ENCODE measurements around the gene HOXD8. TPM values are rescaled to one million over a fixed set of nuclear protein-coding genes. Genes with fewer than 3 reads are reported as not detected.

Gene HOXD8
- total RNA-seq, 1 experiment from 2014 or later: 1.9 TPM

GRCh38 chr2:176099728-176100546 is 29.6 kb upstream of the HOXD8 start, which contains the start of gene HOXD12:
HOXD12 (plus strand) TSS chr2:176099795; CDS start chr2:176099802, 7 bp downstream.
- no peak within 1 kb of the TSS for H3K4me3 ChIP-seq (ENCODE audit: low read length)
- no peak within 1 kb of the TSS for H2AFZ ChIP-seq (ENCODE audit: low read length)
- no peaks in the 10 kb centered on the region for H3K27me3 ChIP-seq (ENCODE audit: low read length)
- no peaks in the 10 kb centered on the region for H3K79me2 ChIP-seq (ENCODE audit: low read length)
- peaks cover 10% of the 10 kb centered on the region for H3K4me1 ChIP-seq (ENCODE audit: insufficient read depth, low read length)
- intact Hi-C loops (cut with micrococcal nuclease): loop anchor here (10.0 kb wide), 1 partner anchor 1065 kb away; no protein-coding TSS in a partner anchor
- TF ChIP-seq, protein P1, sequence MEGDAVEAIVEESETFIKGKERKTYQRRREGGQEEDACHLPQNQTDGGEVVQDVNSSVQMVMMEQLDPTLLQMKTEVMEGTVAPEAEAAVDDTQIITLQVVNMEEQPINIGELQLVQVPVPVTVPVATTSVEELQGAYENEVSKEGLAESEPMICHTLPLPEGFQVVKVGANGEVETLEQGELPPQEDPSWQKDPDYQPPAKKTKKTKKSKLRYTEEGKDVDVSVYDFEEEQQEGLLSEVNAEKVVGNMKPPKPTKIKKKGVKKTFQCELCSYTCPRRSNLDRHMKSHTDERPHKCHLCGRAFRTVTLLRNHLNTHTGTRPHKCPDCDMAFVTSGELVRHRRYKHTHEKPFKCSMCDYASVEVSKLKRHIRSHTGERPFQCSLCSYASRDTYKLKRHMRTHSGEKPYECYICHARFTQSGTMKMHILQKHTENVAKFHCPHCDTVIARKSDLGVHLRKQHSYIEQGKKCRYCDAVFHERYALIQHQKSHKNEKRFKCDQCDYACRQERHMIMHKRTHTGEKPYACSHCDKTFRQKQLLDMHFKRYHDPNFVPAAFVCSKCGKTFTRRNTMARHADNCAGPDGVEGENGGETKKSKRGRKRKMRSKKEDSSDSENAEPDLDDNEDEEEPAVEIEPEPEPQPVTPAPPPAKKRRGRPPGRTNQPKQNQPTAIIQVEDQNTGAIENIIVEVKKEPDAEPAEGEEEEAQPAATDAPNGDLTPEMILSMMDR (conservative IDR thresholded peaks at IDR 0.05; ENCODE audit: low read depth, low read length): no peak
- no peak for TF ChIP-seq EZH2 (IDR thresholded peaks at IDR 0.05; ENCODE audit: low read length, unreplicated experiment)
- TF ChIP-seq EZH2phosphoT487 (IDR thresholded peaks at IDR 0.05; ENCODE audit: borderline replicate concordance, low read length): no peak
- H3K4me2 ChIP-seq (ENCODE audit: low read length): no peak within 1 kb of the TSS
- no peak within 1 kb of the TSS for H3K27ac ChIP-seq (ENCODE audit: low read length)
- no peaks in the 10 kb centered on the region for H3F3A ChIP-seq (ENCODE audit: low read length, unreplicated experiment)
- ATAC-seq (no peak), DNase-seq (no peak)
- ChIA-PET CTCF (no interaction called here), POLR2A (ENCODE audit: unreplicated experiment) (no interaction called here)
- H4K20me1 ChIP-seq (ENCODE audit: low read length): no peaks in the 10 kb centered on the region
- H3K36me3 ChIP-seq (ENCODE audit: low read depth, low read length): no peaks in the 10 kb centered on the region
- no peaks in the 10 kb centered on the region for H3K9me3 ChIP-seq (ENCODE audit: low read length)
- BruUV-seq (replicated peaks): no TSS peak
- no peak within 1 kb of the TSS for H3K9ac ChIP-seq (ENCODE audit: low read length)
- no peaks in the 10 kb centered on the region for H3K9me2 ChIP-seq (replicated peaks; ENCODE audit: low read length)

DNA sequence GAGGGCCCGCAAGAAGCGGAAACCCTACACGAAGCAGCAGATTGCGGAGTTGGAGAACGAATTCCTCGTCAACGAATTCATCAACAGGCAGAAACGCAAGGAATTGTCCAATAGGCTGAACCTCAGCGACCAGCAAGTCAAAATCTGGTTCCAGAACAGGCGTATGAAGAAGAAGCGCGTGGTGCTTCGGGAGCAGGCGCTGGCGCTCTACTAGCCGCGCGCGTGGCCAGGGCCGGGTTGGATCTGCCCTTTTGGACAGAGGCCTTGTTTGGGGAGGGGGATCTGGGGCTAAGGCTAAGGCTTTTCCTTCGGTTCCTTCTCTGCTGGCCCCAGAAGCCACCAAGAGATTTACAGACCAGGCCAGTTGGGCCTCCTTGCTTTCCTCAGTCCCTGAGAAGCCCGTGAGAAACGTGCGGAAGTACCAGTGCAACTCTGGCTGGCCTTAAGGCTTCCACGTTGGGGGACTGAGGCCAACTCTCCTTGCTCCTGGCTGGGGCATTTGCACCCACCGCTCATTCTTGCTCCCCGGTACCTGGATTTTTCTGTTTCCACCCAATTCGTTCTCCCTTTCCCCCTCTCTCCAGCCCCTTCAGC is 28.9 kb upstream of the HOXD8 start:
- H3K4me1 ChIP-seq (ENCODE audit: insufficient read depth, low read length): peaks cover 10% of the 10 kb centered on the region
- no peaks in the 10 kb centered on the region for H3F3A ChIP-seq (ENCODE audit: low read length, unreplicated experiment)
- no peak for TF ChIP-seq EZH2phosphoT487 (IDR thresholded peaks at IDR 0.05; ENCODE audit: borderline replicate concordance, low read length)
- TF ChIP-seq EZH2 (IDR thresholded peaks at IDR 0.05; ENCODE audit: low read length, unreplicated experiment): no peak
- TF ChIP-seq, protein P1 (conservative IDR thresholded peaks at IDR 0.05; ENCODE audit: low read depth, low read length): no peak
- BruUV-seq (replicated peaks): no TSS peak
- H2AFZ ChIP-seq (ENCODE audit: low read length): no peak overlapping the region
- no peak overlapping the region for H3K9ac ChIP-seq (ENCODE audit: low read length)
- no peak overlapping the region for H3K4me3 ChIP-seq (ENCODE audit: low read length)
- ChIA-PET CTCF (no interaction called here), POLR2A (ENCODE audit: unreplicated experiment) (no interaction called here)
- no peaks in the 10 kb centered on the region for H3K79me2 ChIP-seq (ENCODE audit: low read length)
- H3K4me2 ChIP-seq (ENCODE audit: low read length): no peak overlapping the region
- no peaks in the 10 kb centered on the region for H3K27me3 ChIP-seq (ENCODE audit: low read length)
- no peaks in the 10 kb centered on the region for H4K20me1 ChIP-seq (ENCODE audit: low read length)
- H3K27ac ChIP-seq (ENCODE audit: low read length): no peak overlapping the region
- H3K36me3 ChIP-seq (ENCODE audit: low read depth, low read length): no peaks in the 10 kb centered on the region
- intact Hi-C loops (cut with micrococcal nuclease): no loop called here
- no peaks in the 10 kb centered on the region for H3K9me2 ChIP-seq (replicated peaks; ENCODE audit: low read length)
- no peak for DNase-seq
- no peak for ATAC-seq
- no peaks in the 10 kb centered on the region for H3K9me3 ChIP-seq (ENCODE audit: low read length)
